ENCODE measurements around the gene CDH4. TPM values are rescaled to one million over a fixed set of nuclear protein-coding genes. Genes with fewer than 3 reads are reported as not detected.

CDH4 gene
- total and polyA plus RNA-seq, 2 donors (not counting 3 experiments of a cell fraction or from before 2014, with no cell fraction given), result 0.17 to 0.51 TPM

GRCh38 chr20:61856626-61857413, 604.8 kb downstream of the CDH4 start:
- no peak for FAIRE-seq
- H3K4me2 ChIP-seq (ENCODE audit: insufficient read depth, low read length), result no peak overlapping the region
- H3K9me1 ChIP-seq (replicated peaks; ENCODE audit: control insufficient read depth, extremely low read depth, insufficient read depth, low read length), result no peaks in the 10 kb centered on the region
- no peaks in the 10 kb centered on the region for H3K27me3 ChIP-seq (ENCODE audit: control insufficient read depth in 2 of 2, insufficient read depth in 2 of 2, low read length in 2 of 2)
- dilution Hi-C loops (cut with MboI; ENCODE audit: extremely low pct_ligation_motif_present, low sequenced_read_pairs) (no loop called here), intact Hi-C loops (cut with micrococcal nuclease) (no loop called here)
- peaks cover 2% of the 10 kb centered on the region for H3K9me3 ChIP-seq (replicated peaks; ENCODE audit: control insufficient read depth, insufficient read depth, low read length)
- H3K27ac ChIP-seq (ENCODE audit: insufficient read depth, low read depth, low read length), result no peak overlapping the region
- TF ChIP-seq MYC (IDR thresholded peaks at IDR 0.05; ENCODE audit: low read depth, low read length), result no peak
- H3K79me2 ChIP-seq (ENCODE audit: control insufficient read depth, insufficient read depth, low read length), result no peaks in the 10 kb centered on the region
- CTCF ChIA-PET, result no interaction called here
- H2AFZ ChIP-seq (ENCODE audit: low read depth, low read length), result no peak overlapping the region
- no peak for DNase-seq (ENCODE audit: low read depth, low spot score)
- POLR2A ChIA-PET, result no interaction called here
- H3K4me1 ChIP-seq (ENCODE audit: control insufficient read depth, extremely low read depth, insufficient read depth, low read length), result no peaks in the 10 kb centered on the region
- H4K20me1 ChIP-seq (replicated peaks; ENCODE audit: control insufficient read depth, extremely low read depth, insufficient read depth, low read length), result no peaks in the 10 kb centered on the region
- no peak overlapping the region for H3K4me3 ChIP-seq (replicated peaks in 1 of 3; ENCODE audit: insufficient read depth in 1 of 3, low read depth in 1 of 3, low read length in 3 of 3)
- no TSS peak for BruUV-seq (replicated peaks)
- no peaks in the 10 kb centered on the region for H3K36me3 ChIP-seq (ENCODE audit: control insufficient read depth in 2 of 2, extremely low read depth in 1 of 2, insufficient read depth in 2 of 2, low read length in 2 of 2)
- no peak overlapping the region for H3K9ac ChIP-seq (replicated peaks; ENCODE audit: extremely low read depth, insufficient read depth, low read length)

- Histone ChIP-seq H3K27me3 (ENCODE audit: control insufficient read depth in 2 of 2, insufficient read depth in 2 of 2, low read length in 2 of 2) (no peaks in the 10 kb centered on the region), H3K4me2 (ENCODE audit: insufficient read depth, low read length) (no peak overlapping the region), H2AFZ (ENCODE audit: low read depth, low read length) (no peak overlapping the region), H3K36me3 (ENCODE audit: control insufficient read depth in 2 of 2, extremely low read depth in 1 of 2, insufficient read depth in 2 of 2, low read length in 2 of 2) (no peaks in the 10 kb centered on the region), H3K4me1 (ENCODE audit: control insufficient read depth, extremely low read depth, insufficient read depth, low read length) (no peaks in the 10 kb centered on the region), H3K9ac (replicated peaks; ENCODE audit: extremely low read depth, insufficient read depth, low read length) (no peak overlapping the region), H3K9me3 (replicated peaks; ENCODE audit: control insufficient read depth, insufficient read depth, low read length) (peaks cover 2% of the 10 kb centered on the region), H4K20me1 (replicated peaks; ENCODE audit: control insufficient read depth, extremely low read depth, insufficient read depth, low read length) (no peaks in the 10 kb centered on the region), H3K79me2 (ENCODE audit: control insufficient read depth, insufficient read depth, low read length) (no peaks in the 10 kb centered on the region), H3K27ac (ENCODE audit: insufficient read depth, low read depth, low read length) (no peak overlapping the region), H3K9me1 (replicated peaks; ENCODE audit: control insufficient read depth, extremely low read depth, insufficient read depth, low read length) (no peaks in the 10 kb centered on the region), H3K4me3 (replicated peaks in 1 of 3; ENCODE audit: insufficient read depth in 1 of 3, low read depth in 1 of 3, low read length in 3 of 3) (no peak overlapping the region)
- ChIA-PET CTCF (no interaction called here), POLR2A (no interaction called here)
- intact Hi-C loops (cut with micrococcal nuclease) (no loop called here), dilution Hi-C loops (cut with MboI; ENCODE audit: extremely low pct_ligation_motif_present, low sequenced_read_pairs) (no loop called here)
- FAIRE-seq (no peak), DNase-seq (ENCODE audit: low read depth, low spot score) (no peak)
- TF ChIP-seq EZH2 (IDR thresholded peaks at IDR 0.05; ENCODE audit: borderline replicate concordance, low read depth, low read length, severe bottlenecking) (no peak), CTCF (IDR thresholded peaks at IDR 0.05; ENCODE audit: extremely low read depth in 1 of 2, insufficient read depth in 1 of 2, low read depth in 1 of 2, low read length in 2 of 2) (no peak), JUN (IDR thresholded peaks at IDR 0.05; ENCODE audit: borderline replicate concordance, insufficient read depth, insufficient read length, low read depth) (no peak), GATA2 (IDR thresholded peaks at IDR 0.05; ENCODE audit: insufficient read depth, insufficient read length, low read depth, low read length) (no peak), FOS (IDR thresholded peaks at IDR 0.05; ENCODE audit: borderline replicate concordance, insufficient read depth, low read length) (no peak), POLR2A (IDR thresholded peaks at IDR 0.05; ENCODE audit: low read depth, low read length) (no peak), MYC (IDR thresholded peaks at IDR 0.05; ENCODE audit: low read depth, low read length) (no peak), MAX (IDR thresholded peaks at IDR 0.05; ENCODE audit: insufficient read depth, insufficient read length) (no peak), POLR2AphosphoS5 (IDR thresholded peaks at IDR 0.05; ENCODE audit: insufficient read depth, low read depth, low read length) (no peak)
- BruUV-seq (replicated peaks), result no TSS peak
Observed at GRCh38 chr20:61857414-61857775, 605.3 kb downstream of the CDH4 start.

Data from endothelial cell of umbilical vein (primary cell).